Fibroblast of lung (primary cell): ENCODE measurements around the gene CTSD.

Source experiments
- EZH2 ChIP-seq: IDR thresholded peaks from 2 replicates; pipeline ENCODE4 v1.5.1; 2012; ENCODE audit warnings: low read length, control low read depth, mild to moderate bottlenecking; ENCODE audit errors: missing control alignments
- TF ChIP-seq, protein P1 (sequence below), 2 donors: IDR thresholded peaks in 1 of 2; conservative IDR thresholded peaks in 1 of 2; 1 replicate in 1 of 2; 2 replicates in 1 of 2; pipeline ENCODE4 v1.5.1; 2011 to 2012; ENCODE audit warnings: low read length in 2 of 2, control low read depth in 1 of 2, inconsistent platforms in 1 of 2, low read depth in 1 of 2, mild to moderate bottlenecking in 1 of 2

DNA sequence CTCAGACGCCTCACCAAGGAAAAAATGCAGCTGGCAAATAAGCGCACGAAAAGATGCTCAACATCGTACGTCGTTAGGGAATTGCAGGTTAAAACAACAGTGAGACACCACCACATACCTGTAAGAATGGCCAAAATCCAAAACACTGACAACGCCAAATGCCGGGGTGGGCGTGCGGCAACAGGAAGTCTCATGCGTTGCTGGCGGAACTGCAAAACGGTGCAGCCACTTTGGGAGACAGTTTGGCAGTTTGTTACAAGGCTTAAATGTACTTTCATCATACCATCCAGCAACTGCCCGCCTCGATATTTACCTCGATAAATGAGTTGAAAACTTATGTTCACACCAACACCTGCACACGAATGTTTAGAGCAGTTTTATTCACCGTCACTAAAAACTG is 7.5 kb upstream of the CTSD start:
- TF ChIP-seq, protein P1, sequence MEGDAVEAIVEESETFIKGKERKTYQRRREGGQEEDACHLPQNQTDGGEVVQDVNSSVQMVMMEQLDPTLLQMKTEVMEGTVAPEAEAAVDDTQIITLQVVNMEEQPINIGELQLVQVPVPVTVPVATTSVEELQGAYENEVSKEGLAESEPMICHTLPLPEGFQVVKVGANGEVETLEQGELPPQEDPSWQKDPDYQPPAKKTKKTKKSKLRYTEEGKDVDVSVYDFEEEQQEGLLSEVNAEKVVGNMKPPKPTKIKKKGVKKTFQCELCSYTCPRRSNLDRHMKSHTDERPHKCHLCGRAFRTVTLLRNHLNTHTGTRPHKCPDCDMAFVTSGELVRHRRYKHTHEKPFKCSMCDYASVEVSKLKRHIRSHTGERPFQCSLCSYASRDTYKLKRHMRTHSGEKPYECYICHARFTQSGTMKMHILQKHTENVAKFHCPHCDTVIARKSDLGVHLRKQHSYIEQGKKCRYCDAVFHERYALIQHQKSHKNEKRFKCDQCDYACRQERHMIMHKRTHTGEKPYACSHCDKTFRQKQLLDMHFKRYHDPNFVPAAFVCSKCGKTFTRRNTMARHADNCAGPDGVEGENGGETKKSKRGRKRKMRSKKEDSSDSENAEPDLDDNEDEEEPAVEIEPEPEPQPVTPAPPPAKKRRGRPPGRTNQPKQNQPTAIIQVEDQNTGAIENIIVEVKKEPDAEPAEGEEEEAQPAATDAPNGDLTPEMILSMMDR (conservative IDR thresholded peaks at IDR 0.05 in 1 of 2, IDR thresholded peaks at IDR 0.05 in 1 of 2; ENCODE audit: low read depth in 1 of 2, low read length in 2 of 2): no peak
- no peak for TF ChIP-seq EZH2
